Right renal cortex interstitium (tissue), 3 donors: ENCODE results near the gene ZMIZ1. TPM values are rescaled to one million over a fixed set of nuclear protein-coding genes. Genes with fewer than 3 reads are reported as not detected.

Source experiments
- DNase-seq, 3 donors: peaks; one replicate each; pipeline ENCODE4 v3.0.0-alpha.2; 2013; ENCODE audit warnings: low read depth in 3 of 3, low spot score in 2 of 3
- polyA plus RNA-seq, 3 donors: library from polyadenylated mRNA; unstranded; fragments of 120-200 nt; gene quantifications; one replicate each; pipeline ENCODE4 v1.2.1, GENCODE V29; 2013; ENCODE audit not compliant: insufficient read length in 3 of 3

ZMIZ1 gene
- polyA plus RNA-seq, 3 donors, result 59.3 to 61.1 (median 61.0) TPM

DNA sequence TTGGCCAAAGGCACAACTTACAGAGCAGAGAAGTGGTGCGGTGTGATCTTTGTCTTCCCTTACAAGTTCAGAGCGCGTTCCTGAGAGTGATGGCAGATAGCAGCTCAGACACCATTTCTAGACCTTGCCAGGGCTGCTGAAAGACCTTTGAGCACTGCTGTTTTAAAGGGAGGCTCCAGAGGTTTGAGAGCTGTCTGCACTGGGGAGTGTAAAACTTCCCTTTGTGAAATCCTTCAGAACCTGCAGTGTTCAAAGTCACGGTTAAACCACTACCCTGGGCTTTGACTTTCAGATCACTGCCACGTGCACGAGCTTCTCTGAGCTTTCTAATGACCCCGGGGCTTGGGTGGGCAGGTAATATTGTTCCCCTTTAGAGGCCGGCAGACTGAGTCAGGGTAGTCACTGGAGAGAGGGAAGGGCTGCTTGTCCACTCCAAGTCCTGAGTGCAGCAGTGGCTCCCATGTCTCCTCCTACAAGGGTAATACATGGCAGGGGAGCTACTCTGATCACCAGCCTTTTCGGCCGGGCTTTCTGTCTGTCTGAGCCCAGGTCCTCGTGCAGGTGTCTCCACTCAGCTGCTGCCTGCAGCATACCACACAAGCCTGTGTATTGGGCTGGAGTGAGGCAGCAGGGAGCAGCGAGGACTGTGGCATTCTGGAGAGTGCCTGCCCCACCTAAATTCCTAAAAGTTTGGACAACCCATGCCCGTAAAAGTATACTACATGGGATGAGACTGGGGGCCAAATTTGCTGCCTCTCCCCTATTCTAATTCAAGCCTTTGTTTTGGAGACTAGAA lies 63.3 kb downstream of the ZMIZ1 start:
- DNase-seq, result no peak

DNA sequence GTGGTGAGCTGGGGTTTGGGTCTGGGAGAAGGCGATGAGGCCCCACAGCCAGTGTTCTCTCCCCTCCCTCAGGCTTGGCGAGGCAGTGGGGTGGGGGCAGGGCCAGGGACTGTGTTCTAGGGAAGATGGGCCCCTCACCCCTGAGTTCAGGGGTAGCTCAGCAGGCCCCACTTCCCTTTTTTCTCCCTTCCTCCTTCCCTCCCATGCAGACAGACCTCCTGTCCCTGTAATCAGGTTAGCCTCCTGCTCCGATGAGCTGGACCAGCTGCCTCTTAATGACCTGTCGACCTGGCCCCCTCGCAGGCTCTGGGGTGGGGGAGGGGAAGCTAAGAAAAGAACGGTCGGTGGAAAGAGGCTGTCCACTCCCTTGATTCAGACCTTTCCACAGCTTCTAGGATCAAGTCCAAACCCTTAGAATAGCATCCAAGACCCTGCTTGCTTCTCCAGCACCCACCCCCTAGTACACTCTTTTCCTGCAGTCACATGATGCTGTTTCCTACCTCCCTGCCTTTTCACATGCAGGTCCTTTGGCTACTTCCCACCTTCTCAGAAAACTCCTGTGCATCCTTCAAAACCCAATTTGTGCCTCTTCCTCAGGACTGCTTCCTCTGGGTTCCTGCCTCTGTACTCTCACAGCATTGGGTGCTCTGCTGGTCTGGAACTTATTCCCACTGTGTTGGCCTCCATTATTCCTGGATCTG lies 64.1 kb downstream of the ZMIZ1 start:
- no peak for DNase-seq

GRCh38 chr10:79133416-79133815 lies 64.7 kb downstream of the ZMIZ1 start:
- DNase-seq, result no peak

- DNase-seq, result no peak
Measured at GRCh38 chr10:79135790-79136189, 67.0 kb downstream of the ZMIZ1 start.

DNA sequence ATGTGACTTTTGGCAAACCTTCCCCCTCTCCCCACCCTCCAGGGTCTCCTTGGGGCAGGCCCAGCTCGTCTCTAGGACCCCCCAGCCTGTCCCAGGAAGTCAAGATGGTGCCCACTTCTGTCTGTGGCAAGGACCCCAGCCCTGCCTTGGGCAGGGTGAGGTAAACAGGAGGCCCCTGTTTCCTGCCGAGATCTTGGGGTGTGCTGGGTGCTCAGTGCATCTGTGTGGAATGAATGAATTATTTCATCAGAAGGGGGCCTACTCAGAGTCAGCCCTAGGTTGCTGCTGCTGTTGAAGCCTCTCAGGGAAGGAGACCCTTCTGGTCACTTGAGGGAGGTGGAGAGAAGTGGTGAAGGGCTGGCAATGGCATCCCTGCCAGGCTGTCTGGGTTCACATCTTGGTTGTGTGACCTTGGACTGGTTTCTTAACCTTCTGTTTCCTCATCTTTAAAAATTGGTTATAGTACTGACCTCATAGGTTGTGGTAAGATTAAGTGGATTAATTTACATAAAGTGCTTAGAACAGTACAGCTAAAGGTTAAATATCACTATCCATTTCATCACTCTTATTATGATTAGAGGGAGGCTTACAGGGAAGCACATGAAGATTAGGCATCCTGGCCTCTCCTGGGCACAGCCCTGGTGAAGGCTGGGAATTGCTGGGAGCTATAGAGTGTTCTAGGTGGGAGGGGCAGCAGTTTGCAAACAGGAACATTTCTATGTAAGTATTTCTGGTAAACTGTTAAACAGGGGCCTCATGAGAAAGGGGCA lies 67.7 kb downstream of the ZMIZ1 start:
- no peak for DNase-seq

GRCh38 chr10:79137300-79137756 lies 68.6 kb downstream of the ZMIZ1 start:
- DNase-seq, result no peak

DNA sequence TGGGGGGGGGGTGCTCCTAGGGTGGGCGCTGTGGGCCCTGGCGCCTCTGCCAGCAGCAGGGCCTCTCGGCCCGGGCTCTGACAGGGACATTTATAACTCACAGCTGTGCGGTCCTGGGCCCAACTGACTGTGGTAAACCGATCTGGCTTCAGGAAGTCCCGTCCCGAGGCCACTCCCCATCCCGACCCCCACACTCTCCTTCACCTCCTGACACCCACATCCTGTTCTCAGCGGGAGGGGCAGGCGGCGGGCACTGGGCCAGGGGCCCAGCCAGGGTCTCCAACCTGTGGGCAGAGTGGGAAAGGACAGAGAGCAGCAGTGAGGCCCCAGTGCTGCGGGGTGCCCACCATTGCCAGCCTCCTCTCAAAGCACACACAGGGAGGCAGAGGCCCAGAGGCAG lies 69.1 kb downstream of the ZMIZ1 start:
- DNase-seq, result no peak

DNA sequence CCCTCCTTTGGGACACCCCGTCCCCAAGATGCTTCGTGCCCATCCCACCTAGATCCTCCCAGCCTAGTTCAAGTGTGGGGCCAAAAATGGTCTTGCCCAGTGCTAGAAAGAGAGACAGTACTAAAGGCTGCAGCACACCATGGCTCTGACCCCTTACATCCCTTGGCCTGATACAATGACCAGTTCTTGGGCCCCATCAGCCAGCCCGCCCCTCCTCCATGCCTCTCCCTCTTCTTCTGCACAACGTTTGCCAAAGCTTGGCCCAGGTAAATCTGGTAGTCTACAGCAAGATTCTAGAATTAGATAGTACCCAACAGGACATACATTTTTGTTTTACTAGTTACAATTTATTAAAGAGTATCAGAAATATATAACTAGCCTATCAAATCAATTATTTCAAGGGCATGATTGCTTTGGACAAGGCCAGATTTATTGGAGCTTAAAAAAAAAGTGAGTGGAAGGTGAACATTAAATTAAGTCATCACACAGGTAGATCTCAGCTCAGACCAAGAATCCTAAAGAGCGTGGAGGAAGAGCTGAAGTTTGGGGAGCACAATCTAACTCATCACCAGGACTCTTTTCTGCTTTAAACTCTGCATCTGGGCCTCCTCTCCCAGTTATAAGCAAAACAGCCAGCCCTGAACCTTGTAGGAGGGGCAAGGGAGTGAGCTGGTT lies 69.8 kb downstream of the ZMIZ1 start:
- no peak for DNase-seq

- DNase-seq, result no peak
Measured at GRCh38 chr10:79139124-79139835, 70.5 kb downstream of the ZMIZ1 start.

DNA sequence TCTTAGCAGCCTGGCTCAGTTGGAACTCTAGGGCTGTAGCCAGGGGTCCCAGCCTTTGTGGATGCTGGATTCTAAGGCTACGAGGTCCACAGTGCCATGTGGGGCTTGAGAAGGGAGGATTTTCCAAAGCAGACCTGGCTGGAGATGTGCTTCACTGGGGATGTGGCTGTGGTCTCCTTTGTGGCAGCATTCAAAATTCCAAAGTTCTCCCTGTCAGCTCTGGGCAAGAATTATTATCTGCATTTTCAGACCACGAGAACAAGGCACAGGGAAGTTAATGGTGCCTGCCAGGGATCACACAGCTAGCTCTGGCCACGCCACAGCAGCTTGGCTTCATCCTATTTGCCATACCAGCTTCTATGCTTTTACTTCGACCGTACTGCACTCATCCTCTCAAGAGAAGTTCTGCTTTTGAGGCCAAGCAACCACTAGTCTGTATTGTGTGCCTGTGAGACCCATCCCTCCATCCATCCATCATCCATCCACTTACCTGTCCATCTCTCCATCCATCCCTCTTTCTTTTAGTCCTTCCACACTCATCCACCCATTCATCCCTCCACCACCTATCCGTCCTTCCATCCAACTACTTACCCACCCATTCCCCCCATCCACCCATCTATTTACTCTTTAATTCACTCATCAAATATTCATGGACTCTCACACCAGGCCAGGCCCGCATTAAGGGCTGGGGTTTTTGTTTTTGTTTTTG lies 71.5 kb downstream of the ZMIZ1 start:
- DNase-seq, result no peak

DNA sequence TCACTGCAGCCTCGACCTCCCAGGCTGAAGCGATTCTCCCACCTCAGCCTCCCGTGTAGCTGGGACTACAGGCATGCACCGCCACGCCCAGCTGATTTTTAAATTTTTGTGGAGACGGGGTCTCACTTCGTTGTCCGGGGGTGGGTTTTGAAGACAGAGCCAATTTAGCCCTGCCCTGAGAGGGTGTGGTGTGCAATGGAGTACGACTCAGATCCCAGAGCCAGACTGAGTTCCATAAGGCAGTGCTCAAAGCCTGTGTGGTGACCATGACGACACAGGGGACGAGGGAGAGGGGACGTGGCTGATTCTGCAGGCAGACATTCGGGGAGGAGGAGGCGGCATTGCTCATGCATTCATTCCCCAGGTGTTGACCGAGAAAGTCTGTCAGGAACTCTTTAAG lies 72.1 kb downstream of the ZMIZ1 start:
- DNase-seq, result no peak

GRCh38 chr10:79142064-79142491 lies 73.3 kb downstream of the ZMIZ1 start:
- DNase-seq, result peak; percentile 53 to 81 (median 75)

GRCh38 chr10:79142522-79143309 lies 74.0 kb downstream of the ZMIZ1 start:
- DNase-seq, result no peak

DNA sequence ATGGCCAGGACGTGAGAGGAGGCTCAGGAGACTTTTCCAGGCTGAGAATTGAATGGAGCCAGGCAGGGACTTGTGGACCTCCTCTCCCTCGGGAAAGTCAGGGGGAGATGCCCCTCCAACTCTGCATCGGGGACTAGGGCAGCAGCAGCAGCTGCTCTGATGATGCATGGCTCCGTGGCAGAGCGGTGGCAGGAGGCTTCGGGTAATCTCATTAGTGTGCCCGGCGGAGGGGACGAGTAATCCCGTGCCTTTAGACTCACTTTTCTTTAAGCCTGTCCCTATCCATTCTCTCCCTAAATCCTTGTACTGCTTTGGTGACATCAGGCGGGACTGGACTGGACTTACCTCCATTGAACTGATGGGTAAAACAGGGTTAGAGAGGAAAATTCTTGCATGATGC lies 75.1 kb downstream of the ZMIZ1 start:
- no peak for DNase-seq

DNA sequence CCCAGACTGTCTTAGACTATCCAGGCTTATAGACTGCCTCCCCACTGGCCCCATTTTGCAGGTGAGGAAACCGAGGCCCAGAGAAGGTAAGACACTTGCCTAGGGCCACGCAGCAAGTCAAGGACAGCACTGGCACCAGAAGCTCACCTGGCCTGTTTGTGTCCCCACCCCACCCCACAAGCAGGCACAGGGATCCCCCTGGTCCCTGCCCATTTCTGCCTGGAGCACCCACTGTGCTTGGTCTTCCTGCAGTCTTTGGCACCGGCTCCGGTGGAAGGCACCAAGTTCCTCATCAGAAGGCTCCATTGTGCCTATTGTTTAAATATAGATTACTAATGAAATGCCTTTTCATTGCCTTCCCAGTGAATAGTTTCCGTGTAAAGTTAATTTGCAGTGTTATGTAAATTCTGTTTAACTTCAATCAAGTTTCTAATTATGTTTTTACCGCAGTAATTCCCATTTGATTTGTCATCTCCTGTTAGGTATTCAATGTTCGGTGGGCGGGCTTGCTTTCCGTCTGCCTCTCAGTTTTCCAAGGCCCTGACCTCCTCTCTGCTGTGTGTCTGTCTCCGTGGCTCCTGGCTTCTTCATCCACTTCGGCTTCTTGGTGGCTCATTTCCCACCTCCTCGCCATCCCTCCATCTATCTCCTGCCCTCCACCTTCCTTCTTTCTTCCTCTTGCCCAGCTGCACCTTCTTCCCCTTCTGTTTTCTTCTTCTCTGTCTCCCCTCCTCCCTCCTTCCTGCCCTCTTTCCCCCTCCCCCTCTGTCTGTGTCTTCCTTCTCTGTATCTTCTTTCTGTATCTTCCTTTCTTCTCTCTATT lies 75.8 kb downstream of the ZMIZ1 start:
- DNase-seq, result no peak

DNA sequence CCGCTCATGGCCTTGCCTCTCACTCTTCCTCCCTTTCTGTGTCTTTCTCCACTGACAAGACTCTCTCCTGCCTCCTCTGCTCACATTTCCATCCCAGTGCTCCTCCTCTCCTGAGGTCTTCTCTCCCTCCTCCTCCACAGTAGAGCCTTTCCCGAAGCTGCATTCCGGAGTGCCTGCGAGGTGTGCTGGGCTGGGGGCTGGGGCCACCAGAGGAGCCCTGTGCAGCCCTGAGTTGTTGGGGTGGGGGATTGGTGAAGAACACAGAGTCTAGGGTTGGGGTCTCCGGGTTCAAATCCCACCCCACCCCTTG lies 76.4 kb downstream of the ZMIZ1 start:
- no peak for DNase-seq

- no peak for DNase-seq
Measured at GRCh38 chr10:79145517-79146470, 77.0 kb downstream of the ZMIZ1 start.
